ENCODE measurements around the gene ARL8A. TPM values are rescaled to one million over a fixed set of nuclear protein-coding genes. Genes with fewer than 3 reads are reported as not detected.
A peak's percentile ranks its signal among the peaks of the same experiment; 100 is the strongest.
"Not testable (repeated sequence)": the region's sequence is repeated elsewhere in the genome, so short reads cannot be mapped to it uniquely, and the experiment has no call there.

The ARL8A gene
- total RNA-seq, 6 donors from 2014 or later = 65.7 to 96.3 (median 88.4) TPM

DNA sequence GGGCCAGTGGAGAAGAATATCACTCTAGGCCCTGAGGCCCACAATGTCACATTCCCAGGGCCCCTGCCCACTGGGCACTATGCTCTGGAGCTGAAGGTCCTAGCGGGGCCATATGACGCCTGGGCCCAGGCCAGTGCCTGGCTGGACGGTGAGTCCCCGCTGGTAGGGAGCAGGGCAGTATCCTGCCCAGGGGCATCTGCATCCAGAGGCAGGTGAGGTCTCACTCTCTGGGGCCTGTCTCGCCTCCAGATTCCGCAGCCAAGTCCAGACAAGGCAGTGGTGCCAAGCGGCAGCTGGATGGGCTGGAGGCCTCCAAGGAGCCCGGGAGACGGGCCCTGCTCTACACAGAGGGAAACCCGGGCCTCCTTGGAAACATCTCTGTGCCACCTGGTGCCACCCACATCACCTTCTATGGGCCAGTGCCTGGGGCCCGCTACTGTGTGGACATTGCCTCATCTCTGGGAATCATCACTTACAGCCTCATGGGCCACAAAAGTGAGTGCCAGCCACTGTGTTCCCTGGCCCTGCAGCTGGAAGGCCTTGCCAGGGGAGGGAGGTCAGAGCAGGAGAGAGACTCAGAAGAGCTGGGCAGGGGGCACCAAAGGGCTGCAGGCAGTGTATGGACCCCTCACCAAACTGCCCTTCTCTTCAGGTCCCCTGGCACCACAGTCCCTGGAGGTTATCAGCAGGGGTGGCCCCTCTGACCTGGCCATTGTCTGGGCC, 26.9 kb upstream of the ARL8A start:
- ATAC-seq (ENCODE audit: low FRiP score in 2 of 2) (peak in 1 of 2 donors; percentile 28), DNase-seq (peak in 1 of 2 donors; percentile 61)
- Histone ChIP-seq H3K9me3 (no peaks in the 10 kb centered on the region), H3K27me3 (no peaks in the 10 kb centered on the region), H3K4me3 (no peak overlapping the region), H3K27ac (no peak overlapping the region), H3K36me3 (no peaks in the 10 kb centered on the region), H3K4me1 (peaks cover 0 to 11% (median 3%) of the 10 kb centered on the region in 4 donors)
- 98% methylated on average over 10 of the region's 11 CpGs; no CpG with 5 or more reads in 1 of the 2 donors for WGBS, 2 donors
- TF ChIP-seq CTCF (IDR thresholded peaks at IDR 0.05) (no peak), POLR2AphosphoS5 (IDR thresholded peaks at IDR 0.05) (no peak), POLR2A (IDR thresholded peaks at IDR 0.05) (no peak), EP300 (IDR thresholded peaks at IDR 0.05) (no peak)

DNA sequence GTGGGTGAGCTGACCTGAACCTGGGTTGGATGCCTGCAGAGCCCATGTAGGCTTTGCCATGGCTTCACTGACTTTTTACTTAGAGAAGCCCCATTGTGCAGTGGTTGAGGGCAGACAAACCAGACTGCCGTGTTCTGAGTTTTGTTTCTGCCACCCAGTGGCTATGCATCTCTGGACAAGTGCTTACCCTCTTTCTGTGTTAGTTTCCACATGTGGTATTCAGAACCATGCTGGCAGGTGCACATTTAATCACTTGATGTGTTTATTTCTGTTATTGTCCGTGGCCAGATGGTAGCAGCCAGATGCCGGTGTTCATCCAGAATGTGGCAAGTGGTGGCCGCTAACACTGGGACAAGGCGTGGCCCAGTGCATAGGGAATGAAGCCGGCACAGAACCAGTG, 26.2 kb upstream of the ARL8A start:
- Histone ChIP-seq H3K27ac (no peak overlapping the region), H3K36me3 (no peaks in the 10 kb centered on the region), H3K9me3 (no peaks in the 10 kb centered on the region), H3K27me3 (no peaks in the 10 kb centered on the region), H3K4me3 (no peak overlapping the region), H3K4me1 (peaks cover 0 to 11% (median 3%) of the 10 kb centered on the region in 4 donors)
- ATAC-seq (ENCODE audit: low FRiP score in 2 of 2) (no peak), DNase-seq (no peak)
- WGBS, 2 donors = 83 to 85% methylated on average over 6 of the region's 6 CpGs
- no peak for TF ChIP-seq CTCF (IDR thresholded peaks at IDR 0.05)
- TF ChIP-seq EP300 (IDR thresholded peaks at IDR 0.05) = no peak
- no peak for TF ChIP-seq POLR2A (IDR thresholded peaks at IDR 0.05)
- TF ChIP-seq POLR2AphosphoS5 (IDR thresholded peaks at IDR 0.05) = no peak

GRCh38 chr1:202168861-202169260, 24.3 kb upstream of the ARL8A start:
- Histone ChIP-seq H3K4me1 (peaks cover 0 to 14% (median 4%) of the 10 kb centered on the region in 4 donors), H3K27ac (no peak overlapping the region), H3K27me3 (no peaks in the 10 kb centered on the region), H3K9me3 (no peaks in the 10 kb centered on the region), H3K4me3 (no peak overlapping the region), H3K36me3 (no peaks in the 10 kb centered on the region)
- TF ChIP-seq POLR2A (IDR thresholded peaks at IDR 0.05) (no peak), CTCF (IDR thresholded peaks at IDR 0.05) (no peak), POLR2AphosphoS5 (IDR thresholded peaks at IDR 0.05) (no peak), EP300 (IDR thresholded peaks at IDR 0.05) (no peak)
- no peak for ATAC-seq (ENCODE audit: low FRiP score in 2 of 2)
- 92 to 100% methylated on average over 2 to 7 of the region's 7 CpGs for WGBS, 2 donors
- DNase-seq = peak in 1 of 2 donors; percentile 50

DNA sequence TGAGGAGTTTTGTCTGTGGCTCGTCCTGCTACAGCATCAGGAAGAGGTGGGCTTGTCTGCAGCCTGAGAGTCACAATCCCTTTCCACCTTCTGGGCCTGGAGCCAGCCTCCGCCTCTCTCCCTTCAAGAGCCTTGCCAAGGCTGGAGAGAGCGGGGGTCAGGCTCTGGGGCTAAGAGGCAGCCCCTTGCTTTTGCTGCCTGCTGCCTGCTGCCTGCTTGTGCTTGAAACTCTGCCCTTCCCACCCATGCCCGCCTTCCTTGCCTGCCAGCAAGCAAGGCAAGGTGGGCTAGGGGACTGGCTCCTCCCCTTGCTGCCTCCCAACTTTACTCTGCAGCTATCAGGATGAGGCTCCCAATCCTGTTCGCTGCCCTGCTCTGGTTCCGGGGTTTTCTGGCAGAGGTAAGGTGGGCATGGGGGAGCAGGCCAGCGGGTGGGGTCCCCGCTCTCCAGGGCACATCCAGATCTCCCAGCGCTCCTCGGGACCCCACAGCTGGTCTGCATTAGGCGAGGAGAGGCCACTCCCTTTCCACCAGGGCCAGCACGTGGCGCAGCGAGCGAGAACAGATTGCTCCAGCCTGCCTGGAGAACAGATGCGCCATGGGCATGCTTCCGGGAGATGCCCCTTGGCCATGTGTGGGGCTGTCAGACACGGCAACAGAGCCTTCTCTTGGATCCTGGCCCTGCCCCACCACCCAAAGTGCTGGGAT, 23.3 kb upstream of the ARL8A start:
- H3K36me3 ChIP-seq = no peaks in the 10 kb centered on the region
- H3K9me3 ChIP-seq = no peaks in the 10 kb centered on the region
- WGBS, 2 donors = 50 to 57% methylated on average over 1 to 18 of the region's 18 CpGs
- DNase-seq (peak in 1 of 2 donors; percentile 73), ATAC-seq (ENCODE audit: low FRiP score in 2 of 2) (peak in 1 of 2 donors; percentile 36)
- H3K4me3 ChIP-seq = peak overlapping the region in 2 of 4 donors; percentile 26 to 27
- TF ChIP-seq POLR2AphosphoS5 (IDR thresholded peaks at IDR 0.05) (no peak), POLR2A (IDR thresholded peaks at IDR 0.05) (no peak), CTCF (IDR thresholded peaks at IDR 0.05) (no peak), EP300 (IDR thresholded peaks at IDR 0.05) (no peak)
- H3K27me3 ChIP-seq = no peaks in the 10 kb centered on the region
- no peak overlapping the region for H3K27ac ChIP-seq
- peaks cover 0 to 15% (median 7%) of the 10 kb centered on the region in 4 donors for H3K4me1 ChIP-seq

- Histone ChIP-seq H3K4me1 (peaks cover 0 to 23% (median 13%) of the 10 kb centered on the region in 4 donors), H3K4me3 (peak overlapping the region in 2 of 4 donors; percentile 26 to 27)
- H3K9me3 ChIP-seq; H3K27ac ChIP-seq; H3K27me3 ChIP-seq; ATAC-seq (ENCODE audit: low FRiP score in 2 of 2); DNase-seq; H3K36me3 ChIP-seq: not testable (repeated sequence)
- 62 to 70% methylated on average over 13 of the region's 13 CpGs for WGBS, 2 donors
Measured at GRCh38 chr1:202167054-202167453, 22.5 kb upstream of the ARL8A start.

All from upper lobe of left lung (tissue), 6 donors.